OCI-LY7 (cell line): ENCODE results near the gene TRMU. TPM values are rescaled to one million over a fixed set of nuclear protein-coding genes. Genes with fewer than 3 reads are reported as not detected.

Experiments used
- BruUV-seq: library from RNA; stranded (reverse); fragments of 400-500 nt; replicated peaks from 2 replicates; lab custom pipeline; 2021; lab: Mats Ljungman, UMichigan
- CTCF ChIA-PET: fragments of 300-600 bp; sonication (Branson Sonifier 250); formaldehyde crosslinking; loops from one replicate; lab custom pipeline; 2022; ENCODE audit warnings: antibody characterized with exemption; ENCODE audit not compliant: unreplicated experiment; lab: Charles Lee
- POLR2A ChIA-PET: fragments of 300-600 bp; sonication (Branson Sonifier 250); formaldehyde crosslinking; loops from one replicate; lab custom pipeline; 2022; ENCODE audit warnings: antibody characterized with exemption; lab: Charles Lee
- DNase-seq: peaks from one replicate; pipeline ENCODE4 v3.0.0-alpha.2; 2015; ENCODE audit warnings: low spot score
- H2AFZ ChIP-seq: fragments of 200-600 bp; sonication (generic), shearing (Covaris generic); 2 replicates; pipeline ENCODE4 v1.6.1; 2014; ENCODE audit warnings: mild to moderate bottlenecking, antibody characterized with exemption, low read length, moderate library complexity
- H3K27ac ChIP-seq: fragments of 200-600 bp; sonication (generic); 2 replicates; pipeline ENCODE4 v1.5.1; 2014; ENCODE audit warnings: mixed run types, low read depth, mild to moderate bottlenecking, moderate library complexity, low read length, inconsistent platforms; ENCODE audit not compliant: poor library complexity, severe bottlenecking
- H3K36me3 ChIP-seq: fragments of 200-600 bp; sonication (generic); 2 replicates; pipeline ENCODE4 v1.6.1; 2014; ENCODE audit warnings: mild to moderate bottlenecking, antibody characterized with exemption, low read length, moderate library complexity, mixed read lengths; ENCODE audit not compliant: insufficient read depth
- H3K4me1 ChIP-seq: fragments of 200-600 bp; sonication (generic); 2 replicates; pipeline ENCODE4 v1.5.1; 2014; ENCODE audit warnings: mild to moderate bottlenecking, low read length; ENCODE audit not compliant: insufficient read depth, poor library complexity, severe bottlenecking
- H3K4me2 ChIP-seq: fragments of 200-600 bp; sonication (generic); 2 replicates; pipeline ENCODE4 v1.6.1; 2014; ENCODE audit warnings: mild to moderate bottlenecking, low read length
- H3K4me3 ChIP-seq: fragments of 200-600 bp; sonication (generic); 2 replicates; pipeline ENCODE4 v1.5.1; 2014; ENCODE audit warnings: mild to moderate bottlenecking, low read depth, low read length; ENCODE audit not compliant: poor library complexity, severe bottlenecking
- H3K79me2 ChIP-seq: fragments of 200-600 bp; sonication (generic); 2 replicates; pipeline ENCODE4 v1.6.1; 2016; ENCODE audit warnings: low read depth, mild to moderate bottlenecking, low read length, moderate library complexity, mixed read lengths; ENCODE audit not compliant: insufficient read depth
- H3K9me2 ChIP-seq: fragments of 200-600 bp; sonication (generic); 2 replicates; pipeline ENCODE4 v1.6.1; 2016; ENCODE audit warnings: mild to moderate bottlenecking, low read length, mixed read lengths; ENCODE audit not compliant: insufficient read depth
- H3K9me3 ChIP-seq: fragments of 200-600 bp; sonication (generic); 2 replicates; pipeline ENCODE4 v1.6.1; 2014; ENCODE audit warnings: mild to moderate bottlenecking, mixed run types, low read length, mixed read lengths
- H4K20me1 ChIP-seq: fragments of 200-600 bp; sonication (generic); 2 replicates; pipeline ENCODE4 v1.6.1; 2014; ENCODE audit warnings: mild to moderate bottlenecking, antibody characterized with exemption, low read length, moderate library complexity, mixed read lengths; ENCODE audit not compliant: insufficient read depth
- EZH2phosphoT487 ChIP-seq: fragments of 200-600 bp; sonication (generic); IDR thresholded peaks from 2 replicates; pipeline ENCODE4 v1.6.1; 2018; ENCODE audit warnings: low read depth, borderline replicate concordance, mild to moderate bottlenecking, mixed run types, antibody characterized with exemption, low read length, moderate library complexity, mixed read lengths
- intact Hi-C: fragments of 100-400 bp; cut with micrococcal nuclease; formaldehyde crosslinking; loops from one replicate; pipeline ENCODE4 v1.10.0; 2022; ENCODE audit not compliant: unreplicated experiment
- total RNA-seq, 2 experiments: library from RNA; depleted of rRNA in 1 of 2; stranded (reverse); fragments of >200 nt in 1 of 2; shearing (Covaris generic) in 1 of 2; gene quantifications; 2 replicates each; pipeline ENCODE4 v1.2.3, GENCODE V29; 2014 to 2022
- TF ChIP-seq, protein P1 (sequence below): fragments of 200-600 bp; sonication (generic); conservative IDR thresholded peaks from 2 replicates; pipeline ENCODE4 v1.5.1; 2014; ENCODE audit warnings: mild to moderate bottlenecking, antibody characterized with exemption, low read length, moderate library complexity, mixed read lengths

Gene TRMU
- total RNA-seq, 2 experiments from 2014 or later, result 88.2 to 121 TPM

DNA sequence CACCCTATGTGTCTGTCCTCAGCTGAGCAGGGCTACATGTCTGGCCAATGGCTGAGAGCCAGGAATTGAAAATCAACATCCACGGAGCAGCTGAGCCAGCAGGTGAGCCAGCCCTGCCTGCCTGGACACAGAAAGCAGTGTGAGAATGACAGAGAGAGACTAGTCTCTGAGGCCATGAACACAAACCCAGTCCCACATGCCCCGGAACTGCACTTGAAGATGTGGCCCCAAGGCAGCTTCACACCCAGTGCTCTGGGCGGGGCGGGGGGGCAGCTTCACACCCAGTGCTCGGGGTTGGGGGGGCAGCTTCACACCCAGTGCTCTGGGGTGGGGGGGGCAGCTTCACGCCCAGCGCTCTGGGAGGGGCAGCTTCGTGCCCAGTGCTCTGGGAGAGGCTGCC is 37.6 kb downstream of the TRMU start:
- intact Hi-C loops, result no loop called here
- CTCF ChIA-PET, result interaction anchor here (0.6 kb wide), 1 partner anchor 299 kb away, joined by 5 read pairs; no protein-coding TSS in a partner anchor
- no peak for DNase-seq
- POLR2A ChIA-PET, result no interaction called here
- Histone ChIP-seq H3K9me2 (no peaks in the 10 kb centered on the region), H3K9me3 (no peaks in the 10 kb centered on the region), H3K4me3 (no peak overlapping the region), H3K36me3 (no peaks in the 10 kb centered on the region), H2AFZ (no peak overlapping the region), H3K4me1 (no peaks in the 10 kb centered on the region), H3K27ac (no peak overlapping the region), H3K4me2 (no peak overlapping the region), H4K20me1 (no peaks in the 10 kb centered on the region), H3K79me2 (no peaks in the 10 kb centered on the region)
- no TSS peak for BruUV-seq
- TF ChIP-seq, protein P1, sequence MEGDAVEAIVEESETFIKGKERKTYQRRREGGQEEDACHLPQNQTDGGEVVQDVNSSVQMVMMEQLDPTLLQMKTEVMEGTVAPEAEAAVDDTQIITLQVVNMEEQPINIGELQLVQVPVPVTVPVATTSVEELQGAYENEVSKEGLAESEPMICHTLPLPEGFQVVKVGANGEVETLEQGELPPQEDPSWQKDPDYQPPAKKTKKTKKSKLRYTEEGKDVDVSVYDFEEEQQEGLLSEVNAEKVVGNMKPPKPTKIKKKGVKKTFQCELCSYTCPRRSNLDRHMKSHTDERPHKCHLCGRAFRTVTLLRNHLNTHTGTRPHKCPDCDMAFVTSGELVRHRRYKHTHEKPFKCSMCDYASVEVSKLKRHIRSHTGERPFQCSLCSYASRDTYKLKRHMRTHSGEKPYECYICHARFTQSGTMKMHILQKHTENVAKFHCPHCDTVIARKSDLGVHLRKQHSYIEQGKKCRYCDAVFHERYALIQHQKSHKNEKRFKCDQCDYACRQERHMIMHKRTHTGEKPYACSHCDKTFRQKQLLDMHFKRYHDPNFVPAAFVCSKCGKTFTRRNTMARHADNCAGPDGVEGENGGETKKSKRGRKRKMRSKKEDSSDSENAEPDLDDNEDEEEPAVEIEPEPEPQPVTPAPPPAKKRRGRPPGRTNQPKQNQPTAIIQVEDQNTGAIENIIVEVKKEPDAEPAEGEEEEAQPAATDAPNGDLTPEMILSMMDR, result no peak
- TF ChIP-seq EZH2phosphoT487, result no peak

GRCh38 chr22:46373921-46374662 is 38.6 kb downstream of the TRMU start:
- H3K36me3 ChIP-seq, result no peaks in the 10 kb centered on the region
- intact Hi-C loops, result no loop called here
- H3K4me1 ChIP-seq, result no peaks in the 10 kb centered on the region
- no peak overlapping the region for H3K4me2 ChIP-seq
- no peaks in the 10 kb centered on the region for H3K9me3 ChIP-seq
- H3K27ac ChIP-seq, result no peak overlapping the region
- no peak for DNase-seq
- H2AFZ ChIP-seq, result no peak overlapping the region
- no peaks in the 10 kb centered on the region for H3K9me2 ChIP-seq
- ChIA-PET CTCF (no interaction called here), POLR2A (no interaction called here)
- no peaks in the 10 kb centered on the region for H3K79me2 ChIP-seq
- TF ChIP-seq, protein P1, result no peak
- no peak for TF ChIP-seq EZH2phosphoT487
- no peak overlapping the region for H3K4me3 ChIP-seq
- no TSS peak for BruUV-seq
- no peaks in the 10 kb centered on the region for H4K20me1 ChIP-seq
